Erythroblast (primary cell): ENCODE results near the gene CCDC73.

Experiments used
- GATA1 ChIP-seq: IDR thresholded peaks from 2 replicates; pipeline ENCODE4 v1.6.1; 2011; ENCODE audit warnings: low read depth, mild to moderate bottlenecking, control low read depth, low read length, moderate library complexity
- POLR2A ChIP-seq: IDR thresholded peaks from 2 replicates; pipeline ENCODE4 v1.6.1; 2011; ENCODE audit warnings: mild to moderate bottlenecking, low read length

DNA sequence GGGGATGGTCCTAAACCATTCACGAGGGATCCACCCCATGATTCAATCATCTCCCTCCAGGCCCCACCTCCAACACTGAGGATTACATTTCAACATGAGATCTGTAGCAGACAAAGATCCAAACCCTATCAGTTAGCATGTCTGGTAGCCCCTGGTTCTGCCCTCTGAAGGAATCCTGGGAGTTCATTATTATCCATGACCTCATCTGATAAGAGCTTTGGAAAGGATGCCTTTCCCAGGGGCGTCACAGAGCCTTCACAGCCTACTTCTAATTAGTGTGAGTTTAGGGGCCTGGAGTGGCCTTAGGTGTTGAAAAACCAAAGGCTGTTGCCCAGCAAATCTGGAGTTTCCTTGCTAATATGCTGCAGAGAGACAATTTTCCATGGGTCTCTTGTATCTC lies 219.4 kb downstream of the CCDC73 start:
- TF ChIP-seq POLR2A (no peak), GATA1 (no peak)
